HL-60 (cell line): ENCODE results near the gene SLC38A6.

ENCODE experiments used
- CTCF ChIP-seq: IDR thresholded peaks from one replicate; pipeline ENCODE4 v1.5.1; 2011; ENCODE audit warnings: low read length, control low read depth, inconsistent platforms; ENCODE audit not compliant: insufficient read depth
- REST ChIP-seq: IDR thresholded peaks from 2 replicates; pipeline ENCODE4 v1.6.1; 2012; ENCODE audit warnings: low read depth; ENCODE audit not compliant: insufficient replicate concordance

DNA sequence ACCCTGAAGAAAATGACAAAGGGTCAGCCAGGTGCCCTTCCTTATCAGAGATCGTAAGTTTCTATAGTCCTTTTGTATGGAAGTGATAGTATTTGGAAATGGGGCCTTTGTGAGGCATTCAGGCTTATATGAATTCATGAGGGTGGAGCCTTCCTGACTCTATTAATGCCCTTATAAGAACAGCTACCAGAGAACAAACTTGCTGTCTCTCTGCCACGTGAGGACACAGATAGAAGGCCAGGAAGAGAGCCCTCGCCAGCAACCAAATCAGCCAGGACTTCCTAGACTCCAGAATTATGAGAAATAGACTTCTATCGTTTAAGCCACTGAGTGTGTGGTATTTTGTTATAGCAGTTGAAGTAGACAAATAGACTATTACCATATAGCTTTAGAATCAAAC, 36.8 kb upstream of the SLC38A6 start:
- no peak for TF ChIP-seq CTCF
- no peak for TF ChIP-seq REST
